RWPE2 (cell line): ENCODE data around the gene RPSA.
A peak's percentile ranks its signal among the peaks of the same experiment; 100 is the strongest.
"Not testable (repeated sequence)": the region's sequence is repeated elsewhere in the genome, so short reads cannot be mapped to it uniquely, and the experiment has no call there.

Source experiments
- ATAC-seq: fragments of 200-7000 bp; cut with Tn5 transposase; 3 replicates; pipeline ENCODE4 v1.9.1; 2021; ENCODE audit warnings: low read depth
- DNase-seq: peaks from one replicate; pipeline ENCODE4 v3.0.0-alpha.2; 2020; ENCODE audit warnings: low spot score
- H3K27ac ChIP-seq: fragments of 450-650 bp; 2 replicates; pipeline ENCODE4 v1.5.1; 2017; ENCODE audit warnings: mild to moderate bottlenecking; ENCODE audit not compliant: poor library complexity, severe bottlenecking
- H3K27me3 ChIP-seq: fragments of 250-450 bp; sonication (Bioruptor Pico); 2 replicates; pipeline ENCODE4 v1.5.1; 2021; ENCODE audit warnings: mild to moderate bottlenecking, moderate library complexity; ENCODE audit not compliant: insufficient read depth, poor library complexity, severe bottlenecking
- H3K36me3 ChIP-seq: fragments of 250-450 bp; sonication (Bioruptor Pico); 2 replicates; pipeline ENCODE4 v1.5.1; 2020; ENCODE audit warnings: low read depth, mild to moderate bottlenecking, moderate library complexity
- H3K4me1 ChIP-seq: fragments of 250-450 bp; sonication (Bioruptor Pico); 2 replicates; pipeline ENCODE4 v1.5.1; 2021; ENCODE audit warnings: mild to moderate bottlenecking, moderate library complexity; ENCODE audit not compliant: insufficient read depth, poor library complexity, severe bottlenecking
- H3K4me3 ChIP-seq: fragments of 250-450 bp; sonication (Bioruptor Pico); 2 replicates; pipeline ENCODE4 v1.5.1; 2021; ENCODE audit warnings: mild to moderate bottlenecking, moderate library complexity; ENCODE audit not compliant: severe bottlenecking
- H3K9me3 ChIP-seq: fragments of 250-450 bp; sonication (Bioruptor Pico); 2 replicates; pipeline ENCODE4 v1.5.1; 2021; ENCODE audit warnings: mild to moderate bottlenecking, moderate library complexity; ENCODE audit not compliant: severe bottlenecking
- CTCF ChIP-seq: fragments of 450-650 bp; IDR thresholded peaks from one replicate; pipeline ENCODE4 v1.5.1; 2017; ENCODE audit warnings: mild to moderate bottlenecking, moderate library complexity; ENCODE audit not compliant: poor library complexity, severe bottlenecking

RPSA gene

DNA sequence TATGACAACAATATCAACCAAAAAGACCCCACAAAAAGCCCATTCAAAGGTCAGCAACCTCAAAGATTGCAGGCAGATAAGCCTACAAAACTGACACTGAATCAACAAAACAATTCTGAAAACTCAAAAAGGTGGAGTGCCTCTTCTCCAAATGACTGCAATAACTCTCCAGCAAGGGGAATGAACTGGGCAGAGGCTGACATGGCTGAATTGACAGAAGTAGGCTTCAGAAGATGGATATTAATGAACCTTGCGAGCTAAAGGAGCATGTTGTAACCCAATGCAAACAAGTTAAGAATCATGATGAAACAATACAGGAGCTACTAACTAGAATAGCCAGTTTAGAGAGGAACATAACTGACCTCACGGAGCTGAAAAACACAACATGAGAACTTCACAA lies 43.7 kb upstream of the RPSA start:
- ATAC-seq: no peak
- H3K4me3 ChIP-seq: no peak overlapping the region
- no peaks in the 10 kb centered on the region for H3K27me3 ChIP-seq
- TF ChIP-seq CTCF: no peak
- H3K9me3 ChIP-seq: no peaks in the 10 kb centered on the region
- no peaks in the 10 kb centered on the region for H3K4me1 ChIP-seq
- H3K27ac ChIP-seq: no peak overlapping the region
- no peaks in the 10 kb centered on the region for H3K36me3 ChIP-seq
- no peak for DNase-seq

DNA sequence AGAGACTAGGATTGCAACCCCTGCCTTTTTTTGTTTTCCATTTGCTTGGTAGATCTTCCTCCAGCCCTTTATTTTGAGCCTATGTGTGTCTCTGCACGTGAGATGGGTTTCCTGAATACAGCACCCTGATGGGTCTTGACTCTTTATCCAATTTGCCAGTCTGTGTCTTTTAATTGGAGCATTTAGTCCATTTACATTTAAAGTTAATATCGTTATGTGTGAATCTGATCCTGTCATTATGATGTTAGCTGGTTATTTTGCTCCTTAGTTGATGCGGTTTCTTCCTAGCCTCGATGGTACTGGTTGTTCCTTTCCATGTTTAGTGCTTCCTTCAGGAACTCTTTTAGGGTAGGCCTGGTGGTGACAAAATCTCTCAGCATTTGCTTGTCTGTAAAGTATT lies 36.1 kb upstream of the RPSA start:
- not testable (repeated sequence) for H3K36me3 ChIP-seq, ATAC-seq, DNase-seq, H3K4me1 ChIP-seq, H3K4me3 ChIP-seq, H3K27ac ChIP-seq, H3K9me3 ChIP-seq, H3K27me3 ChIP-seq

GRCh38 chr3:39372833-39373232 lies 33.7 kb upstream of the RPSA start:
- H3K4me3 ChIP-seq: no peak overlapping the region
- ATAC-seq (peak; percentile 73), DNase-seq (no peak)
- H3K27ac ChIP-seq: no peak overlapping the region
- H3K9me3 ChIP-seq: no peaks in the 10 kb centered on the region
- no peaks in the 10 kb centered on the region for H3K27me3 ChIP-seq
- H3K36me3 ChIP-seq: no peaks in the 10 kb centered on the region
- H3K4me1 ChIP-seq: no peaks in the 10 kb centered on the region
- no peak for TF ChIP-seq CTCF

GRCh38 chr3:39376959-39377634 lies 29.4 kb upstream of the RPSA start:
- no peaks in the 10 kb centered on the region for H3K27me3 ChIP-seq
- no peak overlapping the region for H3K27ac ChIP-seq
- H3K4me1 ChIP-seq: no peaks in the 10 kb centered on the region
- DNase-seq (no peak), ATAC-seq (no peak)
- TF ChIP-seq CTCF: no peak
- no peaks in the 10 kb centered on the region for H3K36me3 ChIP-seq
- no peak overlapping the region for H3K4me3 ChIP-seq
- no peaks in the 10 kb centered on the region for H3K9me3 ChIP-seq

DNA sequence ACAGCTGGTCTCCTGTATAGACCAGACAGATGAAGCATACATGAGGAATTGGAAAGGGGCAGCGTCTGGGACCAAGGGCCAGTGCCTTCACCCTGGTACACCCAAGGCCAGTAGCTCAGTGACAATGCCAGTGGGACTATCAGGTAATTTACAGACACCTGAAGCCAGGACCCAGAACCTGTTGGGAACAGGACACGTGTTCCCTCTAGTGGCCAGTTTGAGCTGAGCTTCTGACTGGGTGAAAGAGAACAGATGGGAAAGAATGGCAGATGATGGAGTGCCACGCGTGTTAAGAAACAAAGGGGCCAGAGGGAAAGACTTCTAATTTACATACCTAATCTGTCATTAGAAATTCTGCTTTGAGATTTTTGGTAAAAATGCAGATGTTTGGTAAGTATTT lies 28.4 kb upstream of the RPSA start:
- ATAC-seq (peak; percentile 84), DNase-seq (no peak)
- no peak overlapping the region for H3K4me3 ChIP-seq
- H3K9me3 ChIP-seq: no peaks in the 10 kb centered on the region
- no peaks in the 10 kb centered on the region for H3K36me3 ChIP-seq
- H3K4me1 ChIP-seq: peaks cover 7% of the 10 kb centered on the region
- H3K27ac ChIP-seq: no peak overlapping the region
- no peaks in the 10 kb centered on the region for H3K27me3 ChIP-seq
- TF ChIP-seq CTCF: peak; percentile 84
